HepG2 (cell line): ENCODE data around the gene NME7. TPM values are rescaled to one million over a fixed set of nuclear protein-coding genes. Genes with fewer than 3 reads are reported as not detected.
A peak's percentile ranks its signal among the peaks of the same experiment; 100 is the strongest.

Experiments used
- AHDC1 ChIP-seq: sonication (generic); formaldehyde crosslinking; IDR thresholded peaks from 2 replicates; pipeline ENCODE4 v1.5.1; 2020; ENCODE audit warnings: mild to moderate bottlenecking, missing genetic modification reagents, borderline replicate concordance
- ATF7 ChIP-seq, 2 experiments: fragments of 450-650 bp in 1 of 2; sonication (generic) in 1 of 2; formaldehyde crosslinking in 1 of 2; IDR thresholded peaks; 2 replicates each; pipeline versions ENCODE4 v1.4.0 to v1.6.1; 2016 to 2020; ENCODE audit warnings: antibody characterized with exemption in 1 of 2, mild to moderate bottlenecking in 1 of 2, missing genetic modification reagents in 1 of 2
- CREM ChIP-seq, 2 experiments: sonication (generic) in 1 of 2; formaldehyde crosslinking in 1 of 2; IDR thresholded peaks; 2 replicates each; pipeline versions ENCODE4 v1.4.0 to v1.6.1; 2016 to 2020; ENCODE audit warnings: antibody characterized with exemption in 1 of 2, mild to moderate bottlenecking in 1 of 2, missing genetic modification reagents in 1 of 2
- HBP1 ChIP-seq: IDR thresholded peaks from 2 replicates; pipeline ENCODE4 v1.6.1; 2016; ENCODE audit warnings: low read depth, control low read depth
- HNF1A ChIP-seq, 2 experiments: sonication (generic) in 1 of 2; formaldehyde crosslinking in 1 of 2; IDR thresholded peaks; 2 replicates each; pipeline versions ENCODE4 v1.4.0 to v1.6.1; 2016 to 2020; ENCODE audit warnings: borderline replicate concordance in 1 of 2, low read depth in 1 of 2, mild to moderate bottlenecking in 1 of 2, missing genetic modification reagents in 1 of 2
- JUN ChIP-seq: sonication (generic); formaldehyde crosslinking; IDR thresholded peaks from 2 replicates; pipeline ENCODE4 v1.4.0; 2020; ENCODE audit warnings: mild to moderate bottlenecking, missing genetic modification reagents
- MAFK ChIP-seq, 2 experiments: IDR thresholded peaks in 1 of 2; conservative IDR thresholded peaks in 1 of 2; 2 replicates each; pipeline ENCODE4 v1.6.1; 2011; ENCODE audit warnings: improper control_type of control experiment in 2 of 2, low read length in 2 of 2
- TFDP1 ChIP-seq: IDR thresholded peaks from 2 replicates; pipeline ENCODE4 v1.6.1; 2016; ENCODE audit warnings: missing compliant biosample characterization, missing genetic modification reagents, borderline replicate concordance
- ZBTB38 ChIP-seq: sonication (generic); formaldehyde crosslinking; IDR thresholded peaks from 2 replicates; pipeline ENCODE4 v1.5.1; 2020; ENCODE audit warnings: mild to moderate bottlenecking, missing genetic modification reagents
- ZNF121 ChIP-seq: sonication (generic); formaldehyde crosslinking; IDR thresholded peaks from 2 replicates; pipeline ENCODE4 v1.5.0; 2020; ENCODE audit warnings: mild to moderate bottlenecking, missing genetic modification reagents
- ZNF367 ChIP-seq: sonication (generic); formaldehyde crosslinking; IDR thresholded peaks from 2 replicates; pipeline ENCODE4 v1.4.0; 2020; ENCODE audit warnings: missing genetic modification reagents, borderline replicate concordance
- polyA plus RNA-seq, 8 experiments: library from polyadenylated mRNA; depleted of rRNA in 3 of 8; stranded (reverse) in 7 of 8; unstranded in 1 of 8; fragments of >200 nt; fragmentation: Illumina TruSeq in 4 of 8; extraction: Trizol in 4 of 8; gene quantifications; 2 replicates each; pipeline versions ENCODE4 v1.2.1 to v1.2.3, GENCODE V29; 2011 to 2016; ENCODE audit warnings: low read depth in 4 of 8, missing spikeins in 1 of 8, mixed read lengths in 1 of 8; ENCODE audit not compliant: insufficient read depth in 1 of 8
- total RNA-seq, 5 experiments: library from RNA; depleted of rRNA; stranded (reverse); fragments of >200 nt; fragmentation: Illumina TruSeq; extraction: Trizol; gene quantifications; 2 replicates each; pipeline ENCODE4 v1.2.3, GENCODE V29; 2016; ENCODE audit warnings: low read depth in 1 of 5

NME7 gene
- total and polyA plus RNA-seq, 2 of the 13 experiments (the other 11 are each of a cell fraction or from before 2014, with no cell fraction given) = 9.4 to 22.5 TPM

- TF ChIP-seq AHDC1 (CRISPR knock-in tag) (peak; percentile 86), ZNF121 (CRISPR knock-in tag) (peak; percentile 51; the same call in 1 of the 2 replicates), CREM (IDR thresholded peaks at IDR 0.05) (peak; percentile 79), CREM (CRISPR knock-in tag; IDR thresholded peaks at IDR 0.05) (no peak), TFDP1 (no peak), MAFK (conservative IDR thresholded peaks at IDR 0.05 in 1 of 2, IDR thresholded peaks at IDR 0.05 in 1 of 2; ENCODE audit: low read length in 2 of 2) (peak; percentile 82 to 93), ATF7 (IDR thresholded peaks at IDR 0.05) (0 out of 2 replicates have a peak, but pooled peaks have one; percentile 5), ATF7 (CRISPR knock-in tag; IDR thresholded peaks at IDR 0.05) (no peak), JUN (CRISPR knock-in tag) (peak; percentile 88), ZNF367 (CRISPR knock-in tag) (no peak), HBP1 (CRISPR knock-in tag) (peak; percentile 84; the same call in 1 of the 2 replicates), HNF1A (IDR thresholded peaks at IDR 0.05; ENCODE audit: low read depth) (peak; percentile 99), HNF1A (CRISPR knock-in tag; IDR thresholded peaks at IDR 0.05; ENCODE audit: borderline replicate concordance) (peak; percentile 99), ZBTB38 (no peak)
Observed at GRCh38 chr1:169148472-169149252, 218.9 kb downstream of the NME7 start (continued).
